Measurements from ENCODE around the gene PACSIN2. TPM values are rescaled to one million over a fixed set of nuclear protein-coding genes. Genes with fewer than 3 reads are reported as not detected.

Gene PACSIN2
- total RNA-seq, 1 experiment from 2014 or later = 60.2 TPM

- ChIA-PET CTCF (no interaction called here), POLR2A (no interaction called here)
- in situ Hi-C loops (cut with HindIII; ENCODE audit: low pct_unique_long_range_greater_than_20kb, low sequenced_read_pairs) (no loop called here), intact Hi-C loops (cut with micrococcal nuclease; ENCODE audit: unreplicated experiment) (no loop called here)
- H3K4me3 ChIP-seq (ENCODE audit: low read depth in 2 of 2, low read length in 2 of 2) = no peak overlapping the region
- no peaks in the 10 kb centered on the region for H3K27me3 ChIP-seq (ENCODE audit: control insufficient read depth, insufficient read depth, low read length)
- DNase-seq (ENCODE audit: low read depth, low spot score) (no peak), ATAC-seq (no peak)
- no peaks in the 10 kb centered on the region for H3K36me3 ChIP-seq (ENCODE audit: control insufficient read depth, insufficient read depth, low read length)
- H3K9me3 ChIP-seq (ENCODE audit: control insufficient read depth, insufficient read depth, low read depth, low read length) = no peaks in the 10 kb centered on the region
- no peak overlapping the region for H3K27ac ChIP-seq (ENCODE audit: low read length)
- peaks cover 22% of the 10 kb centered on the region for H3K4me1 ChIP-seq (ENCODE audit: control insufficient read depth, insufficient read depth, low read length)
- no peak for TF ChIP-seq POLR2AphosphoS5 (IDR thresholded peaks at IDR 0.05; ENCODE audit: low read depth, low read length)
- TF ChIP-seq REST (IDR thresholded peaks at IDR 0.05; ENCODE audit: insufficient read depth in 1 of 2, low read depth in 2 of 2, low read length in 1 of 2) = no peak
- TF ChIP-seq, protein P1, sequence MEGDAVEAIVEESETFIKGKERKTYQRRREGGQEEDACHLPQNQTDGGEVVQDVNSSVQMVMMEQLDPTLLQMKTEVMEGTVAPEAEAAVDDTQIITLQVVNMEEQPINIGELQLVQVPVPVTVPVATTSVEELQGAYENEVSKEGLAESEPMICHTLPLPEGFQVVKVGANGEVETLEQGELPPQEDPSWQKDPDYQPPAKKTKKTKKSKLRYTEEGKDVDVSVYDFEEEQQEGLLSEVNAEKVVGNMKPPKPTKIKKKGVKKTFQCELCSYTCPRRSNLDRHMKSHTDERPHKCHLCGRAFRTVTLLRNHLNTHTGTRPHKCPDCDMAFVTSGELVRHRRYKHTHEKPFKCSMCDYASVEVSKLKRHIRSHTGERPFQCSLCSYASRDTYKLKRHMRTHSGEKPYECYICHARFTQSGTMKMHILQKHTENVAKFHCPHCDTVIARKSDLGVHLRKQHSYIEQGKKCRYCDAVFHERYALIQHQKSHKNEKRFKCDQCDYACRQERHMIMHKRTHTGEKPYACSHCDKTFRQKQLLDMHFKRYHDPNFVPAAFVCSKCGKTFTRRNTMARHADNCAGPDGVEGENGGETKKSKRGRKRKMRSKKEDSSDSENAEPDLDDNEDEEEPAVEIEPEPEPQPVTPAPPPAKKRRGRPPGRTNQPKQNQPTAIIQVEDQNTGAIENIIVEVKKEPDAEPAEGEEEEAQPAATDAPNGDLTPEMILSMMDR (IDR thresholded peaks at IDR 0.05) = no peak
- TF ChIP-seq SIN3A (IDR thresholded peaks at IDR 0.05; ENCODE audit: borderline replicate concordance, insufficient read depth, low read depth, low read length) = no peak
- no peak for TF ChIP-seq TCF7L2 (IDR thresholded peaks at IDR 0.05; ENCODE audit: low read depth, low read length)
- BruUV-seq (replicated peaks) = no TSS peak
Observed at GRCh38 chr22:43009444-43009843, 5.5 kb downstream of the PACSIN2 start.

DNA sequence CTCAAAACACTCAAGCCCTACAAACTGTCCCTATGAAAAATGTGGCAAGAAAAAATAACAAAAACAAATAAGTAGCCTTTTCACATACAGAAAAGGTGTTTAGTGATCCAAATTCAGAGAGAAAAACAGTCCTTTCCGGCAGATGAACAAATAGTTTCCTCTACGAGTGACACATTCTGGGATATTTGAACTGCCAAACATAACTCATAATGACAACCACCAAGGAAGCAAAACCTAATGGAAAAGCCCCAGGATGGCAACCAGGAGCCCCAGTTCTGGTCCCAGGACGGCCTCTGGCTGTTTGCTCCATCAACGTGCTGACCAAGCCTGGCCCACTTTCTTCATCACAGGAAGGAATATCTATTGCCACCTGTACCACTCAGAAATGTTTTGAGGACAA, 6.0 kb downstream of the PACSIN2 start:
- no peak overlapping the region for H3K4me3 ChIP-seq (ENCODE audit: low read depth in 2 of 2, low read length in 2 of 2)
- CTCF ChIA-PET = no interaction called here
- BruUV-seq (replicated peaks) = TSS peak; percentile 22
- H3K9me3 ChIP-seq (ENCODE audit: control insufficient read depth, insufficient read depth, low read depth, low read length) = no peaks in the 10 kb centered on the region
- H3K27me3 ChIP-seq (ENCODE audit: control insufficient read depth, insufficient read depth, low read length) = no peaks in the 10 kb centered on the region
- DNase-seq (ENCODE audit: low read depth, low spot score) (no peak), ATAC-seq (no peak)
- POLR2A ChIA-PET = no interaction called here
- no peak overlapping the region for H3K27ac ChIP-seq (ENCODE audit: low read length)
- H3K4me1 ChIP-seq (ENCODE audit: control insufficient read depth, insufficient read depth, low read length) = peaks cover 27% of the 10 kb centered on the region
- intact Hi-C loops (cut with micrococcal nuclease; ENCODE audit: unreplicated experiment) (no loop called here), in situ Hi-C loops (cut with HindIII; ENCODE audit: low pct_unique_long_range_greater_than_20kb, low sequenced_read_pairs) (no loop called here)
- H3K36me3 ChIP-seq (ENCODE audit: control insufficient read depth, insufficient read depth, low read length) = no peaks in the 10 kb centered on the region
- no peak for TF ChIP-seq POLR2AphosphoS5 (IDR thresholded peaks at IDR 0.05; ENCODE audit: low read depth, low read length)
- no peak for TF ChIP-seq SIN3A (IDR thresholded peaks at IDR 0.05; ENCODE audit: borderline replicate concordance, insufficient read depth, low read depth, low read length)
- TF ChIP-seq REST (IDR thresholded peaks at IDR 0.05; ENCODE audit: insufficient read depth in 1 of 2, low read depth in 2 of 2, low read length in 1 of 2) = no peak
- no peak for TF ChIP-seq TCF7L2 (IDR thresholded peaks at IDR 0.05; ENCODE audit: low read depth, low read length)
